Astrocyte (in vitro differentiated cells and primary cell): ENCODE data around the gene ELANE.

Experiments
- EZH2 ChIP-seq: IDR thresholded peaks from 2 replicates; pipeline ENCODE4 v1.6.1; 2012; ENCODE audit warnings: mild to moderate bottlenecking, low read length, inconsistent platforms; ENCODE audit not compliant: insufficient read depth
- TF ChIP-seq, protein P1 (sequence below): IDR thresholded peaks from 2 replicates; pipeline ENCODE4 v1.5.1; 2011; ENCODE audit warnings: low read depth, mild to moderate bottlenecking, inconsistent platforms, low read length, moderate library complexity; ENCODE audit not compliant: insufficient read depth

DNA sequence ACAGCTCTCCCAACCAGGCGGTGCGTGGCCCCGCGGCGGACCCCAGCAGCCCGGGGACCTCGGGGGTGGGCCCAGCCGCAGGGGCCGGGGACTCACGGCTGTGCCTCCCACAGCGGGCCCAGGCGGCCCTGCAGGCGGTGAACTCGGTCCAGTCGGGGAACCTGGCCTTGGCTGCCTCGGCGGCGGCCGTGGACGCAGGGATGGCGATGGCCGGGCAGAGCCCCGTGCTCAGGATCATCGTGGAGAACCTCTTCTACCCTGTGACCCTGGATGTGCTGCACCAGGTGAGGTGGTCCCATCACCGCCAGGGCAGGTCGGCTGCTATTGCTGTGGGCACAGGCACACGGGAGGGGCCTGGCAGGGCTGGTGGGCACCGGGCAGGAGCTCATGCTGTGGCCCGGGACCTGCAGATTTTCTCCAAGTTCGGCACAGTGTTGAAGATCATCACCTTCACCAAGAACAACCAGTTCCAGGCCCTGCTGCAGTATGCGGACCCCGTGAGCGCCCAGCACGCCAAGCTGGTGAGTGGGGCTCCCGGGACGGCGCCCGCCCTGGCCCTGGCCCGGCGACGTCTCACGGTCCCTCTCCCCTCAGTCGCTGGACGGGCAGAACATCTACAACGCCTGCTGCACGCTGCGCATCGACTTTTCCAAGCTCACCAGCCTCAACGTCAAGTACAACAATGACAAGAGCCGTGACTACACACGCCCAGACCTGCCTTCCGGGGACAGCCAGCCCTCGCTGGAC lies 47.5 kb upstream of the ELANE start:
- TF ChIP-seq, protein P1, sequence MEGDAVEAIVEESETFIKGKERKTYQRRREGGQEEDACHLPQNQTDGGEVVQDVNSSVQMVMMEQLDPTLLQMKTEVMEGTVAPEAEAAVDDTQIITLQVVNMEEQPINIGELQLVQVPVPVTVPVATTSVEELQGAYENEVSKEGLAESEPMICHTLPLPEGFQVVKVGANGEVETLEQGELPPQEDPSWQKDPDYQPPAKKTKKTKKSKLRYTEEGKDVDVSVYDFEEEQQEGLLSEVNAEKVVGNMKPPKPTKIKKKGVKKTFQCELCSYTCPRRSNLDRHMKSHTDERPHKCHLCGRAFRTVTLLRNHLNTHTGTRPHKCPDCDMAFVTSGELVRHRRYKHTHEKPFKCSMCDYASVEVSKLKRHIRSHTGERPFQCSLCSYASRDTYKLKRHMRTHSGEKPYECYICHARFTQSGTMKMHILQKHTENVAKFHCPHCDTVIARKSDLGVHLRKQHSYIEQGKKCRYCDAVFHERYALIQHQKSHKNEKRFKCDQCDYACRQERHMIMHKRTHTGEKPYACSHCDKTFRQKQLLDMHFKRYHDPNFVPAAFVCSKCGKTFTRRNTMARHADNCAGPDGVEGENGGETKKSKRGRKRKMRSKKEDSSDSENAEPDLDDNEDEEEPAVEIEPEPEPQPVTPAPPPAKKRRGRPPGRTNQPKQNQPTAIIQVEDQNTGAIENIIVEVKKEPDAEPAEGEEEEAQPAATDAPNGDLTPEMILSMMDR: no peak
- TF ChIP-seq EZH2: no peak
